Tibial nerve (tissue), 4 donors: ENCODE measurements around the gene MOB1A. TPM values are rescaled to one million over a fixed set of nuclear protein-coding genes. Genes with fewer than 3 reads are reported as not detected.
"Not testable (repeated sequence)": the region's sequence is repeated elsewhere in the genome, so short reads cannot be mapped to it uniquely, and the experiment has no call there.

Source experiments
- DNase-seq, 2 donors: peaks; one replicate each; pipeline ENCODE4 v3.0.0-alpha.2; 2019; ENCODE audit warnings: low spot score in 2 of 2
- H3K27ac ChIP-seq, 4 donors: fragments of 200-600 bp; sonication (generic) in 3 of 4; one replicate each; pipeline ENCODE4 v1.5.1; 2017 to 2019; ENCODE audit warnings: mild to moderate bottlenecking in 1 of 4
- H3K27me3 ChIP-seq, 2 donors: fragments of 200-600 bp; sonication (generic) in 1 of 2; one replicate each; pipeline versions ENCODE4 v1.5.1 to v1.6.0; 2017 to 2019
- H3K36me3 ChIP-seq, 3 donors: fragments of 200-600 bp; sonication (generic); one replicate each; pipeline ENCODE4 v1.5.1; 2018 to 2019
- H3K4me1 ChIP-seq, 4 donors: fragments of 200-600 bp; sonication (generic) in 3 of 4; one replicate each; pipeline ENCODE4 v1.5.1; 2017 to 2019
- H3K4me3 ChIP-seq, 4 donors: fragments of 200-600 bp; sonication (generic) in 3 of 4; one replicate each; pipeline ENCODE4 v1.5.1; 2017 to 2019; ENCODE audit warnings: mild to moderate bottlenecking in 1 of 4, moderate library complexity in 1 of 4
- H3K9me3 ChIP-seq, 4 donors: fragments of 200-600 bp; sonication (generic) in 3 of 4; one replicate each; pipeline ENCODE4 v1.5.1; 2017 to 2019
- EP300 ChIP-seq, 2 donors: sonication (generic); formaldehyde crosslinking; IDR thresholded peaks; one replicate each; pipeline ENCODE4 v1.6.1; 2017; ENCODE audit warnings: antibody characterized with exemption in 2 of 2, mild to moderate bottlenecking in 1 of 2
- POLR2A ChIP-seq, 2 donors: fragments of 450-650 bp; IDR thresholded peaks; one replicate each; pipeline ENCODE4 v1.6.1; 2017; ENCODE audit warnings: antibody characterized with exemption in 2 of 2, mild to moderate bottlenecking in 2 of 2, moderate library complexity in 2 of 2
- WGBS, 2 donors: methylation state at CpG; one replicate each; pipeline ENCODE4 v1.1.5; 2018; 5-methylcytosine and 5-hydroxymethylcytosine counted together
- total RNA-seq, 4 donors: library from RNA; depleted of rRNA; stranded (reverse); fragments of >200 nt; gene quantifications; one replicate each; pipeline ENCODE4 v1.1.0, GENCODE V29; 2016
- TF ChIP-seq, protein P1 (sequence below), 5 experiments: fragments of 200-600 bp in 3 of 5; fragments of 450-650 bp in 2 of 5; sonication (generic) in 3 of 5; IDR thresholded peaks; one replicate each; pipeline ENCODE4 v1.5.1; 2016 to 2019; ENCODE audit warnings: antibody characterized with exemption in 5 of 5, mild to moderate bottlenecking in 3 of 5, moderate library complexity in 2 of 5

The MOB1A gene
- total RNA-seq, 4 donors from 2014 or later = 55.3 to 69.9 (median 60.2) TPM

- Histone ChIP-seq H3K4me1 (no peaks in the 10 kb centered on the region), H3K9me3 (peaks cover 0 to 6% (median 0%) of the 10 kb centered on the region in 4 donors), H3K36me3 (peaks cover 0 to 41% (median 6%) of the 10 kb centered on the region in 3 donors), H3K27me3 (peaks cover 0 to 16% of the 10 kb centered on the region in 2 donors), H3K27ac (no peak overlapping the region), H3K4me3 (no peak overlapping the region)
- 32 to 41% methylated on average over 35 to 41 of the region's 41 CpGs for WGBS, 2 donors
- no peak for DNase-seq
- TF ChIP-seq EP300 (IDR thresholded peaks at IDR 0.05) (no peak), POLR2A (IDR thresholded peaks at IDR 0.05) (no peak)
- TF ChIP-seq, protein P1, sequence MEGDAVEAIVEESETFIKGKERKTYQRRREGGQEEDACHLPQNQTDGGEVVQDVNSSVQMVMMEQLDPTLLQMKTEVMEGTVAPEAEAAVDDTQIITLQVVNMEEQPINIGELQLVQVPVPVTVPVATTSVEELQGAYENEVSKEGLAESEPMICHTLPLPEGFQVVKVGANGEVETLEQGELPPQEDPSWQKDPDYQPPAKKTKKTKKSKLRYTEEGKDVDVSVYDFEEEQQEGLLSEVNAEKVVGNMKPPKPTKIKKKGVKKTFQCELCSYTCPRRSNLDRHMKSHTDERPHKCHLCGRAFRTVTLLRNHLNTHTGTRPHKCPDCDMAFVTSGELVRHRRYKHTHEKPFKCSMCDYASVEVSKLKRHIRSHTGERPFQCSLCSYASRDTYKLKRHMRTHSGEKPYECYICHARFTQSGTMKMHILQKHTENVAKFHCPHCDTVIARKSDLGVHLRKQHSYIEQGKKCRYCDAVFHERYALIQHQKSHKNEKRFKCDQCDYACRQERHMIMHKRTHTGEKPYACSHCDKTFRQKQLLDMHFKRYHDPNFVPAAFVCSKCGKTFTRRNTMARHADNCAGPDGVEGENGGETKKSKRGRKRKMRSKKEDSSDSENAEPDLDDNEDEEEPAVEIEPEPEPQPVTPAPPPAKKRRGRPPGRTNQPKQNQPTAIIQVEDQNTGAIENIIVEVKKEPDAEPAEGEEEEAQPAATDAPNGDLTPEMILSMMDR (IDR thresholded peaks at IDR 0.05) = no peak
Measured at GRCh38 chr2:74130211-74130995, 48.3 kb downstream of the MOB1A start.

DNA sequence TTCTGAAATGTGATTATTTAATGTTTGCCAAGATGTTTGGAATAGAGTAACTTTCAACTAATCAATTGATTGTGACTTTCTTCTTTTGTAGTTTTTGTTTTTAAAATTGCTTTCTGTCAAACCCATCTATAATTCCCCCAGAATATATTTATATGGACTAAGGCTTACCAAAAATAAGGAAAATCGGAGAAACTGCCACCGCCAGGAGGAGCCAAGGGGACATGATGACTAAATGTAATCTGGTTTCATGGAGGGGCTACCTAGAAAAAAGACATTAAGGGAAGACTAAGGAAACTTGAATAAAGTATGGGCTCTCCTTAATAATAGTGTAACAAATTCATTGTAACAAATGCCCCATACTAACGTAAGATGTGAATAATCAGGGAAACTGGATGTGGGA, 50.5 kb downstream of the MOB1A start:
- Histone ChIP-seq H3K4me1 (no peaks in the 10 kb centered on the region), H3K27ac (no peak overlapping the region), H3K27me3 (peaks cover 0 to 16% of the 10 kb centered on the region in 2 donors), H3K4me3 (no peak overlapping the region), H3K9me3 (peaks cover 0 to 2% (median 0%) of the 10 kb centered on the region in 4 donors), H3K36me3 (peaks cover 0 to 21% (median 1%) of the 10 kb centered on the region in 3 donors)
- no peak for DNase-seq
- 73 to 77% methylated on average over 3 of the region's 3 CpGs for WGBS, 2 donors
- TF ChIP-seq EP300 (IDR thresholded peaks at IDR 0.05) (no peak), POLR2A (IDR thresholded peaks at IDR 0.05) (no peak)
- TF ChIP-seq, protein P1 (IDR thresholded peaks at IDR 0.05) = no peak

GRCh38 chr2:74123955-74124354, 54.7 kb downstream of the MOB1A start:
- not testable (repeated sequence) for H3K4me3 ChIP-seq, H3K9me3 ChIP-seq, H3K27me3 ChIP-seq, H3K36me3 ChIP-seq, DNase-seq, H3K27ac ChIP-seq
- peaks cover 0 to 16% (median 2%) of the 10 kb centered on the region in 4 donors for H3K4me1 ChIP-seq
- 94 to 97% methylated on average over 5 to 21 of the region's 29 CpGs for WGBS, 2 donors

DNA sequence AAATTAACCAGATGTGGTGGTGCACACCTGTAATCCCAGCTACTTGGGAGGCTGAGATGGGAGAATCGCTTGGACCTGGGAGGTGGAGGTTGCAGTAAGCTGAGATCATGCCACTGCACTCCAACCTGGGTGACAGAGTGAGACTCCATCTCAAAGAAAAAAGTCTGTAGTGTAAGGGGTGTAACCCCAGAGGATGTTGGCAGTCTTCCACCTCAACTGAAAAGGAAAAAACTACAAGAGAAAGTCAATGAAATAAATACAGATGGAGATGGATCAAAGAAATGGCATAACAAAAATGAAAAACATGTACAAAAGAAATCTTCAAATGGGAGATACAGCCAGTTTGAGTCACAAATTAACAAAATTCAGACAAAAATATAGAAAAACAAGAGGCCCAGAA, 56.8 kb downstream of the MOB1A start:
- not testable (repeated sequence) for H3K4me3 ChIP-seq, H3K36me3 ChIP-seq, H3K27ac ChIP-seq, H3K27me3 ChIP-seq, H3K9me3 ChIP-seq, DNase-seq
- 97 to 100% methylated on average over 1 of the region's 1 CpG for WGBS, 2 donors
- H3K4me1 ChIP-seq = peaks cover 0 to 16% (median 2%) of the 10 kb centered on the region in 4 donors

GRCh38 chr2:74119912-74120825, 58.5 kb downstream of the MOB1A start:
- WGBS, 2 donors = 6 to 13% methylated on average over 37 to 41 of the region's 59 CpGs
- Histone ChIP-seq H3K27ac (peak overlapping the region; percentile 60 to 91 (median 80)), H3K36me3 (peaks cover 0 to 8% (median 0%) of the 10 kb centered on the region in 3 donors), H3K9me3 (peaks cover 0 to 6% (median 0%) of the 10 kb centered on the region in 4 donors), H3K4me1 (peaks cover 0 to 16% (median 2%) of the 10 kb centered on the region in 4 donors), H3K27me3 (no peaks in the 10 kb centered on the region), H3K4me3 (peak overlapping the region; percentile 41 to 82 (median 68))
- TF ChIP-seq POLR2A (IDR thresholded peaks at IDR 0.05) = no peak
- TF ChIP-seq, protein P1 (IDR thresholded peaks at IDR 0.05) = peak; percentile 56 to 87 (median 67)
- TF ChIP-seq EP300 (IDR thresholded peaks at IDR 0.05) = peak; percentile 39 to 83
- DNase-seq = peak; percentile 52 to 53
